ENCODE results near the gene CCNI2. TPM values are rescaled to one million over a fixed set of nuclear protein-coding genes. Genes with fewer than 3 reads are reported as not detected.

Gene CCNI2
- total and polyA plus RNA-seq, 10 of the 15 experiments (the other 5 are each of a cell fraction or from before 2014, with no cell fraction given), result 1.8 to 8.0 (median 3.2) TPM

DNA sequence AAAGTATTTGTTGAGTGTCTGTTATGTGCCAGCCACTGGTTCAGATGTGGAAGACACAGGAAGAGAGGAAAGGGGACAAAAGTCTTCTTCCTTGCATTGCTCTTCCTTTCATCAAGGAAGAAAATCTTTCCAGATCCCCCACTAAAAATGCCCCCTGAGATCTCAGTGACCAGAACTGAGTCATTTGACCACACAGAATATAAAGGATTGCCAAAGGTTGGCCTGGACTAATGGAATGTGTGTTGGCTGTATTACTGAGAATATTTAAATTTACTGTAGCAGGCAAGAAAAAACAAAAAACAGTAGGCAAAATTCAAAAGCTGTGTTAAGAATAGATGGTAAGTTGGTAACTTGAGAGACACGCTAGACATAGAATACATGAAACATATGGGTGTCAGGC is 39.9 kb downstream of the CCNI2 start:
- no peaks in the 10 kb centered on the region for H3K27me3 ChIP-seq (replicated peaks in 1 of 2; ENCODE audit: control insufficient read depth in 2 of 2, insufficient read depth in 2 of 2, low read length in 1 of 2)
- no peak for TF ChIP-seq BCL11A (IDR thresholded peaks at IDR 0.05; ENCODE audit: low read depth, low read length)
- TF ChIP-seq, protein P1, sequence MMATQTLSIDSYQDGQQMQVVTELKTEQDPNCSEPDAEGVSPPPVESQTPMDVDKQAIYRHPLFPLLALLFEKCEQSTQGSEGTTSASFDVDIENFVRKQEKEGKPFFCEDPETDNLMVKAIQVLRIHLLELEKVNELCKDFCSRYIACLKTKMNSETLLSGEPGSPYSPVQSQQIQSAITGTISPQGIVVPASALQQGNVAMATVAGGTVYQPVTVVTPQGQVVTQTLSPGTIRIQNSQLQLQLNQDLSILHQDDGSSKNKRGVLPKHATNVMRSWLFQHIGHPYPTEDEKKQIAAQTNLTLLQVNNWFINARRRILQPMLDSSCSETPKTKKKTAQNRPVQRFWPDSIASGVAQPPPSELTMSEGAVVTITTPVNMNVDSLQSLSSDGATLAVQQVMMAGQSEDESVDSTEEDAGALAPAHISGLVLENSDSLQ (IDR thresholded peaks at IDR 0.05), result no peak
- no peak for TF ChIP-seq RAD51 (IDR thresholded peaks at IDR 0.05)
- no peak for TF ChIP-seq GATAD2B (conservative IDR thresholded peaks at IDR 0.05; ENCODE audit: low read depth)
- no peak for TF ChIP-seq POLR2AphosphoS5 (IDR thresholded peaks at IDR 0.05; ENCODE audit: low read length)
- TF ChIP-seq SREBF1 (IDR thresholded peaks at IDR 0.05; ENCODE audit: low read length), result no peak
- TF ChIP-seq ATF2 (IDR thresholded peaks at IDR 0.05; ENCODE audit: low read length), result no peak
- no peak for TF ChIP-seq SUZ12 (IDR thresholded peaks at IDR 0.05; ENCODE audit: unreplicated experiment)
- TF ChIP-seq NR2F1 (conservative IDR thresholded peaks at IDR 0.05), result no peak
- no peak for TF ChIP-seq SREBF2 (IDR thresholded peaks at IDR 0.05; ENCODE audit: low read length)
- TF ChIP-seq WRNIP1 (IDR thresholded peaks at IDR 0.05; ENCODE audit: borderline replicate concordance, low read depth, low read length), result no peak
- H3K9me3 ChIP-seq (replicated peaks; ENCODE audit: control insufficient read depth, insufficient read depth, low read length), result no peaks in the 10 kb centered on the region
- ChIA-PET POLR2A (interaction anchor here (1.4 to 1.5 kb wide), 3 partner anchors 9 to 20 kb away, joined by 3 to 10 read pairs (median 4); no protein-coding TSS in a partner anchor), CTCF (no interaction called here), SMC1A (ENCODE audit: uncharacterized antibody, unreplicated experiment) (interaction anchor here (0.8 to 1.7 kb wide), 5 partner anchors 8 to 37 kb away, joined by 3 to 9 read pairs (median 3); no protein-coding TSS in a partner anchor), RAD21 (ENCODE audit: unreplicated experiment) (interaction anchor here (1.4 kb wide), 1 partner anchor 14 kb away, joined by 8 read pairs; no protein-coding TSS in a partner anchor)
- ATAC-seq (no peak), DNase-seq (ENCODE audit: low read depth, low spot score) (no peak), FAIRE-seq (no peak)
- H4K20me1 ChIP-seq (ENCODE audit: control insufficient read depth, insufficient read depth), result no peaks in the 10 kb centered on the region
- 0 out of 2 replicates have a peak, but pooled peaks cover 3% of the 10 kb centered on the region for H3K4me1 ChIP-seq (ENCODE audit: control insufficient read depth, insufficient read depth, low read length)
- intact Hi-C loops (cut with micrococcal nuclease; ENCODE audit: unreplicated experiment), result no loop called here
- no TSS peak for BruUV-seq (replicated peaks)
- H3K79me2 ChIP-seq (ENCODE audit: control insufficient read depth, insufficient read depth, low read length), result no peaks in the 10 kb centered on the region
- in situ Hi-C loops (cut with MboI), result no loop called here
- H2AFZ ChIP-seq (ENCODE audit: control insufficient read depth, low read depth, low read length), result no peak overlapping the region
- H3K27ac ChIP-seq (ENCODE audit: control insufficient read depth, insufficient read depth), result no peak overlapping the region
- no peak overlapping the region for H3K4me2 ChIP-seq (ENCODE audit: control insufficient read depth, insufficient read depth)
- H3K9ac ChIP-seq (ENCODE audit: control insufficient read depth, insufficient read depth, low read length), result no peak overlapping the region
- no peak overlapping the region for H3K4me3 ChIP-seq
- H3K36me3 ChIP-seq (ENCODE audit: control insufficient read depth in 2 of 2, insufficient read depth in 2 of 2, low read length in 1 of 2), result no peaks in the 10 kb centered on the region
- WGBS (ENCODE audit: insufficient coverage, insufficient replicate concordance, low lambda C conversion rate, missing lambda C conversion rate), result 100% methylated on average over 1 of the region's 1 CpG
